T-helper 9 cell (primary cell): ENCODE measurements around the gene DHRS7B.
"Not testable (repeated sequence)": the region's sequence is repeated elsewhere in the genome, so short reads cannot be mapped to it uniquely, and the experiment has no call there.

Experiments used
- DNase-seq: peaks from one replicate; pipeline ENCODE4 v3.0.0-alpha.2; 2020

Gene DHRS7B

DNA sequence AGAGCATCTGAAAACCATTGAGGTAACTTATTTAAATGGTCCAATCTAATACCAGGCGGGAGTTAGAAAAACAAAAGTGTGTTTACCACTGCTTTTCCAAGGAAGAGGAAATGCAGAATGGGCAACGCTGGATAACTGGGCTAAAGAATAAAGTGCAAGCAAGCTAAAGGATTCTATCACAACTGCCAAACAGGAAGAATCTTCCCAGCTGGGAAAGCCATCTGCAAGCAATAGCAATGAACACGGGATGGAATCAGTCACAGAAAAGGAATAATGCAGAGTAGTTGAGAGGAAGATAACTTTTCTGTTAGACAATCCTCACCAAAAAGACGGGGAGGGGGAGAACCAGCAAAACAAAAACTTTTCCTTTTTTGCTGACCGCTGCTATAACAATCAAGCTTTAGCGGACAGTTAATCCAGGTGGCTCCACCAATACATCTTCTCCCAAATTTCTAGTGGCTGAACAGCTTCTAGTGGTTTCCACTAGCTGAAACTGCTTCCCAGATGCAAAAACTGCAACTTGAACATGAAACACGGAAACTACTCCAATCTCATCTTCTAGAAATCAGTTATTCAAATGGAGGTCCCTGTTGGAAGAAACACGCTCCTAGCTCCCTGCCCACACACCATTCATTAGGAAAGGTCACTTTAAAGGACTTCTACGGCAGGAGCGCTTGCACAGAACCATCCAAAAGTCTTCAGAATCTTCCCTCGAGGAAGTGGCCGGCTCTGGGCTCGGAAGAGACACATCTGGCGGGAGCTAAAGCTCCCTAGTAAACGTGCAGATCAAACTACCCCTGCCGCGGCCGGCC is 86.3 kb downstream of the DHRS7B start:
- no peak for DNase-seq

DNA sequence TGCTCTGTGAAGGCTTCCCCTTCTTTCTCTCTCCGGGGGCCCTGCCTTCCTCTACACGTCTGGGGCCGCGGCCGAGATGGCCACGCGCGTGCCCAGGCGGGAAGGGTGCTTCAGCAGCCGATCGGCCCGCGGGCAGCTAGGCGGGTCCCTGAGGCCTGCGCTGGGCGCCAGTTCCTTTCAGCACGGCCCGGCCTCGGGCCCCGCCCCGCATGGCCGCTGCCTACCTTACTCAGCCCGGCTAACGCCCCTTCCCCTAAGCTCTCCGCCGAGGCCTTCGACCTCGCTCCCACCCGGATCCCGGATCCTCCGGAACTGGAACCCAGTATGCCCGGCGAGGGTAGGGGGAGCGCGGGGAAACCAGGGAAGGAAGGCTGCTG is 86.9 kb downstream of the DHRS7B start:
- DNase-seq = no peak

DNA sequence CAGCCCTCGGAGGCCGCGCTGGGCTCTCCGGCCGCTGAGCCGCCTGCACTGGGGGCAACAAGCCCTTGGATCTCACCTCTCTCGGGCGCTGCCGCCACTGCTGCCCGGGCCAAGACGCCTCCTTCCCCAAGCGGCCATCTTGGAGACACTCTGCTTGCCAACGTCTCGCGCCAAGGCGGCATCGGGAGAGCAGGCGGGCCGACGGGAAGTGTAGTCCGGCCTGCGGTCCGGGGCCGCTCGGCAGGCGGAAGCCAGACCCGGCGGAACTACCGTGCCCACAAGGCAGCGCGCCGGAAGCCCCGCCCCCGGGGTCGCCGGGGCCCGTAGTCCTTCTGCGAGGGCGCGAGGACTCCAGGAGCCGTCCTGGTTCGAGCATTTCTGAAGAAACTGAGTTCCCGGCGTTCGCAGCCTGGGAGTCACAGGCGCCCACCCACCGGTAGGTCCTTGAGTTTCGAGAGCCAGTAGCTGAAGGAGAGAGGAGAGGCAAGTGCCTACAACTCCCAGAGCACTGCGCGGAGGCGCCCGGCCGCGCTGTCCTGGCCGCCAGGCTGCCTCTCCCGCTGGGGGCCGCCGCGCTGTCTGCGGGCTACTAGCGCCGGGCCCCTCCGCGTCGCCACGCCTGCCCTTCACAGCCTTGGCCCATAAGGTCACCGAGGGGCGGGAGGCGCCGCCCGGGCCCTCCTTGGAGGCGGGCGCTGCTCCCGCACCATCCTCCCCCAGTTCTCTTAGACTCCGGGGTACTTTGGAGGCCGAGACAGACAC is 87.4 kb downstream of the DHRS7B start, which contains the start of gene TMEM11:
Gene TMEM11 (minus strand): TSS at position 147 of the 762 bp plus-strand sequence. CDS start 9 bp downstream, at position 138.
- DNase-seq = peak; percentile 91

DNA sequence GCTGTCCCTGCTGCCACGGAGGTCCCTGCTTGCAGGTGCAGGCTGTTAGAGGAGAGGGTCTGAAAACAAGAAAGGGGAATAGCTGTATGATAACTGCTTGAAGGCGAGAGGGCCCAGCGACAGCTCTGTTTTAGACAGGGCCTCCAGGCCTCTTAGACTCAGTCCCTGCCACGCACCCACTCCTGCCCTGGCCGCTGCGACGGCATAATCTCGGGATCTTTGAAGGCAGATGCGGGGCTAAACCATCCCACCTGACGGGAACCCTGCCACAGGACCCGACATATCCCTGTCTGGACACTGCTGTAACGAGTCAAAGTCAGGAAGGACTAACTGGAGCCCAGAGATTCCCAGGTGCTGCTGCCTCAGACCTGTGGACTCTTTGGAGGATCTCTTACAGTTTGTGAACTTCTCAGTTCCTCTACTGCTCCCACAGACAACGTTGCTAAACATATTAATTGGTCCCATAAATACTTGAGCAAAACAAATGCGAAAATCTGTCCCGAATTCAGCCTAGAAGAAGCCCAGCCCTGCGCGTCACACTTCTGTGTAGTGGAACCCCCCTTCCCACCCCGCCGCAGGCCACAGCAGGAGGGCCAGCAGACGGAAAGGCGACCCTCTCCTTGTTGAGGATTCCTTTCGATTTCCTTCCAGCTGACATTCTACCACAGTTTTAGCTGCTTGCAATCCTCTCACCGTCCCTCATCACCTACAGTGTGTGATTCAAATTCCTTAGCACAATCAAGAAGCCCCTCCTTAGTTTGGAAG is 88.2 kb downstream of the DHRS7B start:
- no peak for DNase-seq

DNA sequence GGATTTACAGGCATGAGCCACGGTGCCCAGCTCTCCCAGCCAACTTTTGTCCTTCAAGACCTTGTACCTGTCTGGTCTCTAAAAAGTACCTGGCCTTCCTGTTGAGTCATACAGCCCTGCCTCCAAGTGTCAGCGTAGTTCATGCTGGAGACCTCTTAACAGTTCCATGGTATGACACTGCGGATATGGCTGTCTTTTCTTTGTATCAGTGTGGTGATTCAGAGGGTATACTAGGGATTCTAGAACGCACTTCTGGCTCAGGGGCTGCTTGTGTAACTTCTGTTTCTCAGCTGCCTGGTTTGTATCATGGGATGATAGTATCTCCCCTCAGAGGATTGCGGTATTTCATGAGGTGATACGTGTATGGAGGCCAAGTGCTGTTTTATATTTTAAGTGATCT is 89.2 kb downstream of the DHRS7B start:
- no peak for DNase-seq

DNA sequence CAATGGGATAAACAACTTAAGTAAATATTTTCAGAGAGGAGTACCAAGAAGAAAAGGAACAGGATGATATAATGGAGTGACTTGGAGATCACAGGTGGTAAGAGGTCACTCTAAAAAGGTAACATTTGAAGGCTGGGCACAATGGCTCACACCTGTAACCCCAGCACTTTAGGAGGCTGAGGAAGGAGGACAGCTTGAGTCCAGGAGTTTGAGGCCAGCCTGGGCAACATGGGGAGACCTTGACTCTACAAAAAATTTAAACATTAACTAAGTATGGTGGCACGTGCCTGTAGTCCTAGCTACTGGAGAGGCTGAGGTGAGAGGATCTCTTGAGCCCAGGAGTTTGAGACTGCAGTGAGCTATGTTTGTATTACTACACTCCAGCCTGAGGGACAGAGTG is 90.6 kb downstream of the DHRS7B start:
- DNase-seq = no peak

DNA sequence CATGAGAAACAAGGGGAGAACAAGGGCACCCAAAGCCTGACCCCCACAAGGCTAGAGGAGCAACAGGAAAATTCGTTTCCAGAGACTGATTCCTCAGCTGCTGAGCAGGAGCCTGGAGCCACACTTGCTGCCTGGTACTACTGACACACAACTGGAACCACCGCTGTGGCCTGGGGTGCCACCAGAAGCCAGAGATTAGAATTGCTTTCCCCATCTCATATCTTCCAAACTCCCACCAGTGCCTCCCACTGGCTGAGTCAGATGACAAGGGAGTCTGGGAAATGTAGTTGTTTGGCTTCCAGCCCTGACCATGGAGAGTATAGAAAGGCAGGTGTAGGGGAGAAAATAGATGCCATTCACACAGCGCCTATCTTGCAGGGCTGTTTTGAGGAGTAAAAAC is 91.3 kb downstream of the DHRS7B start:
- DNase-seq = no peak

DNA sequence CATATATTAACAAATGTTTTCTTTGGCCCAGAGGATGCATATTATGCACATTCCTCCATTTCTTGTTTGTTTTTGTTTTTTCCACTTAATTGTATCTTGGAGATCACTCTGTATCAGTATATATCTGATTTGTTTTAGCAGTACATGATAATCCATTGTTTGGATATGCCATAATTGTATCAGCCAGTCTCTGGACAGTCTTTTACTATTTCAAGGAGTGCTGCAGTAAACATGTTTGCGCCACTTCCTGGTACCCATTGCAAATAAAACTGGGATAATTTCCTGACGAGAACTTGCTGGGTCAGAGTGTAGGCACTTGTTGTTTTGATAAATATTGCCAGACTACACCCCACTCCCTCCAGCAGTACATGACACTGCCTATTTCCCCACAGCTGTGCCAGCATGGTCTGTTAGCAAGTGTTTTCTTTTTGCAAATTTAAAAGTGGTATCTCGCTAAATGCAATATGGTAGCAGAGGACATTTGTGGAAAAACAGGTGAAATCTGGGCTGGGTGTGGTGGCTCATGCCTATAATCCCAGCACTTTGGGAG is 92.1 kb downstream of the DHRS7B start:
- DNase-seq = no peak

DNA sequence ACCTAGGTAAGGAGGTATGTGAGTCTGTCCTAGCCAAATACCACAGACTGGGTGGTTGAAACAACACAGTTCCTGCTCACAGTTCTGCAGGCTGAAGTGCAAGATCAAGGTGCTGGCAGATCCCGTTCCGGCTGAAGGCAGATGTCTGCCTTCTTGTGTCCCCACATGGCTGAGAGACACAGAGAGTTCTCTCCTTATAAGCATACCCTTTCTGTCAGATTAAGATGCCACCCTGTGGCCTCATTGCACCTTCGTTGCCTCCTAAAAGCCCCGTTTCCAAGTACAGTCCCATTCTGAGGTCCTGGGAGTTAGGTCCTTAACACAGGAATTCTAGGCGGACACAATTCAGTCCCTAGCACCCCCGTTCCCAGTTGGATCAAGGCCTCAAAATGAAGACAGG is 96.3 kb downstream of the DHRS7B start:
- DNase-seq = no peak

DNA sequence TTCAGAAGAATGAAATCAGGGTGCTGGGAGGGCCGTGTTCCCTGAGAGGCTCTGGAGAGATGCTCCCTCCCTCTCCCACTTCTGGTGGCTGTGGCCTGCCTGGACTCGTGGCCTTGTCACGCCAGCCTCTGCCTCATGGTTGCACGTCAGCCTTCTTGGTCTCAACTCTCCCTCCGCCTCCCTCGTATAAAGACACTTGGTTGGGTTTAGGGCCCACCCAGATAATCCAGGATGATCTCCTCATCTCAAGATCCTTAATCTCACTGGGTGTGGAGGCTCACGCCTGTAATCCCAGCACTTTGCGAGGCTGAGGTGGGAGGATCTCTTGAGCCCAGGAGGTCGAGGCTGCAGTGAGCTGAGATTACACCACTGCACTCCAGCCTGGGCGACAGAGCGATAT is 100.5 kb downstream of the DHRS7B start:
- DNase-seq = not testable (repeated sequence)

DNA sequence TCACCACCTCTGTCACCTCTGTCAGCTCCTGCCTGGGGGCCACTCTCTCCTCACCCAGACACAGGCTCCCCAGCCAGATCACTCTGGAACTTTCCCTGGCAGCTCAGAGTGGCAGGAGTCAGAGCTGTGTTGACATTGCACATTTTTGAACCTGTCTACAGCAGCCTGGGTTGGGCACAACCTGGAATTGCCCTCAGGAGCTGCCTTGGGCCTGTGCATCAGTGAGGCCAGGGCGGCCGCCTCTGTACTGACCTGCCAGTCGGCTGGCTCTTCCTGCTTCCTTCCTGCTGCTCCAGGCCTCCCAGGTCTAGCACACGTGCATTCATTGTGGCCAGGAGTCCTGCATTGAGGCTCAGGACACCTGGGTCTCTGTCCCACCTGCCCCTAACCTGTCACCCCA is 101.3 kb downstream of the DHRS7B start:
- DNase-seq = no peak

DNA sequence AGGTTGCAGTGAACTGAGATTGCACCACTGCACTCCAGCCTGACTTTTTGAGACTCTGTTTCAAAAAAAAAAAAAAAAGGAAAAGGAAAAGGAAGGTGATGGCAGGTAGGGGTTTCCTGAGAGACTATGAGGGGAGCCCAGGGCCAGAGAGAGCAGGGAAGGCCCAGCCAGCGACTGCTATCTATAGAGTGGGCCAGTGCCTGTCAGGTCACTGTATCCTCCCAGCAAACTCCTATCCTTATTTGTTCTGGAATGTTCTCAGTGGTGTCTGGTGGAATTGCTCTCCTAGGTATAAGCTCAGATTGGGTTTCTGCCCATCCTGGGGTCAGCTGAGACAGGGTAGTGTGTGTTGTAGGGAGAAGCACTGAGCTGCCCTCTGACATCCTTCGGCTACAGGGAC is 102.1 kb downstream of the DHRS7B start:
- DNase-seq = no peak

DNA sequence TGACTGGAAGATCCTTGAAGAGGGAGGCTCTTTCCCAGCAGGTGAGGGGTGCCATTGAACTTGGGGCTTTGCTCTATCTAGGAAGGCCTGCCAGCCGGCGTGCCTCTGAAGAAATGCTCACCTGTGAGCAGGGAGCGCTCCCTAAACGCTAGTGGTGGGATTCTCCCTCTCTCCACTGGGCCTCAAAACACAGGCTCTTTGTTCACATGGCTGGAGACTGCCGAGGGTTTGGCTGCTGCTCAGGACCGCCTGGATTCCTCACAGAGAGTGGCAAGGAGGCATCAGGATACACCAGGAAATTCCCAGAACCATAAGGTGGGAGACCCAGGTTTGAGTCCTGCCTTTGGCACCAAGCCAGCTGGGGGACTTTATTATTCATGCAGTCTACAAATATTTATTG is 104.8 kb downstream of the DHRS7B start:
- no peak for DNase-seq

DNA sequence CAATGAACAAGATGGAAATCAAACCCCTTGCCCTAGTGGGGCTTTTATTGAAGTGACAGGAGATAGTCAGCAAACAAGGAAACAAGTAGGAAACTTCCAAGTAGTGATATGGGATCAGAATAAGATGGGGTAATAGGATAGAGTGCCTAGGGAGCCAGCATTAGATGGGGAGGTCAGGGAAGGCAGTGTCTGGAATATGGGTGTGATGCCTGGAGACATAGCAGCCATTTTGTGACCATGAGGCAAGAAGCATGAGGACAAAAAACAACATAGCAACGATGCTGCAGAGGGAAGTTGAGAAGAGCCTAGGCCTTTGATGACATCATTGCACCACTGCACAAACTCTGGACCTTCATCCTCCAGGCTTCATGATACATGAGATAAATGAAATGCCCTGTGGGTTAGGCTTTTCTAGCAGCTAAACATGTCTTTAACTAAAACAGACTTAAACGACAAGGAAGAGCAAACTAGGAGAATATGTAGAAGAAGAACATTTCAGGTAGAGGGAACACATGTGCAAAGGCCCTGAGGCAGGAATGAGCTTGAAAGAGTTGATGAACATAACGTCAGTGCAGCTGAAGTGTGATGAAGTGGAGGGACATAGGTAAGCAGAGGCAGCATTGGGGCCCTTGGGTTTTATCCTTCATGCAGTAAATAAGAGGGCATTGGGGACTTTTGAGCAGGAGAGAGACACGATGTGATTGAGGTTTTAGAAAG is 105.4 kb downstream of the DHRS7B start:
- DNase-seq = no peak

DNA sequence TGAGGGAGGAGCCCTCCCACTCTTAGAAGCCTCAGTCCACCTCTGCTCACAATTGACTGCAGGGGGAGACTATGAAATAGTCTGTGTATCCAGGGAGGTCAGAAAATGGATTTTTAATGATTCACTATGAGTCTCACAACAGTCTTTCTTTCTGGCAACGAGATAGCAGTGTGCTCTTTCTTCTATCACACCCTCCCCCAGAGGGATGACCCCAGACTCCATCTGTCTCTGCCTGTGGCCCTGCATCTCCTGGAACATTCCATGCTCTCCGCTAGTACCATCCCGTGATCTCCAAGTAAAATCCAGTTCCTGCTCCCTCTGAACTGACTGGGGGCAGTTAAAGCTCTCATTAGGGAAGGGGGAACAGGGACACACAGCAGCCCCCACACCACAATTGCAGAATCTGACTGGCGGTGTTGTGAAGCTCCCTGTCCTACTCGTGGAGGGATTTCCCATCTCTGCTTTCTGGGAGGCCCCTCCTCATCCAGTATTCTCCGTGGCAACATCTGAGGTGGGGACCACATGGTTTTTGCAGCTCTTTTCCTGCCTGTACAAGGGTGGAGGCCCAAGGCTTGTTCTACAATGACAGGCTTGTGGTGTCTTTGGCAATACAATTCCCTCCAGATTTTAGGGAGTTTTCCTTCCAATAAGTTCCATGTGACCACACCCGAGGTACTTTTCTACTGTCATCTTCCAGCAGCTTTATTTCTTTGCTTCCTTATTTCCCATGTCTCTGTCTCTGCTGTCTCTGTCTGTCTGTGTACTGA is 107.0 kb downstream of the DHRS7B start:
- DNase-seq = no peak

DNA sequence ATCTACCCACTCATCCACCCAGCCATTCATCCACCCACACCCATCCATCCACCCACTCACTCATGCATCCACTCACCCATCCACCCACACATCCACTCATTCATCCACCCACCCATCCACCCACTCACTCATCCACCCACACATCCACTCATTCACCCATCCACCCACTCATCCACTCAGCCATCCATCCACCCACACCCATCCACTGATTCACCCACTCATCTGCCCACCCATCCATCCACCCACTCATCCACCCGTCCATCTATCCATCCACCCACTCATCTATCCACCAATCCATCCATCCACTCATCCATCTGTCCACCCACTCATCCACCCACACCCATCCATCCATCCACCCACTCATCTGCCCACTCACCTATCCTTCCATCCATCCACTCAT is 109.2 kb downstream of the DHRS7B start:
- no peak for DNase-seq

DNA sequence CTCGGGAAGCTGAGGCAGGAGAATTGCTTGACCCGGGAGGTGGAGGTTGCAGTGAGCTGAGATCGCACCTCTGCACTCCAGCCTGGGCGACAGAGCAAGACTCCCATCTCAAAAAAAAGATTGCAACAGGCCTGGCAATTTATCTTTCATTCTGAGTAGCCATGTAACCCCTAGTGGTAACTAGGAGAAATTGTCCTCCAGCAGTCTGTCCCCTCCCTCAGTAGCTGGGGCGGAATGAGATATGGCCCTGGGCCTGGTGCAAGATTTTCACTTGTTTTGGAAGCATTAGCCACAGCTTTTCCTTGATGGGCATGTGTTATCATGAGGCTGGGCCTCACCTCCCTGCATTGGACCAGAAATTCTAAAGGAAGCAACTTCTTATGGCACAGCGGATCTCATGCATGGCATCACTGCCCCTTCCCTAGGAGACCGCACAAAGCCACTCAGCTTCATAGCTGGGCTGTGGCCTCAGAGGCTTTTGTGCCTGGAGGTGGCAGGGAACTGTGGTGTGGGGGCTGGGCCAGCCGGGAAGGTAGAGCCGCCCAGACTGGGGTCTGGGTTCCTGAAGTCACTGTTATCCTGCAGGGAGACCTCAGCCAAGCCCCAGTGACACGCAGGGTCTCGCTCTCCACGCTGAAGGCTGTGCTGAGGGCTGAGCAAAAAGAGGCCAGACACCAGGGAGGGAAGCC is 113.1 kb downstream of the DHRS7B start:
- DNase-seq = no peak

DNA sequence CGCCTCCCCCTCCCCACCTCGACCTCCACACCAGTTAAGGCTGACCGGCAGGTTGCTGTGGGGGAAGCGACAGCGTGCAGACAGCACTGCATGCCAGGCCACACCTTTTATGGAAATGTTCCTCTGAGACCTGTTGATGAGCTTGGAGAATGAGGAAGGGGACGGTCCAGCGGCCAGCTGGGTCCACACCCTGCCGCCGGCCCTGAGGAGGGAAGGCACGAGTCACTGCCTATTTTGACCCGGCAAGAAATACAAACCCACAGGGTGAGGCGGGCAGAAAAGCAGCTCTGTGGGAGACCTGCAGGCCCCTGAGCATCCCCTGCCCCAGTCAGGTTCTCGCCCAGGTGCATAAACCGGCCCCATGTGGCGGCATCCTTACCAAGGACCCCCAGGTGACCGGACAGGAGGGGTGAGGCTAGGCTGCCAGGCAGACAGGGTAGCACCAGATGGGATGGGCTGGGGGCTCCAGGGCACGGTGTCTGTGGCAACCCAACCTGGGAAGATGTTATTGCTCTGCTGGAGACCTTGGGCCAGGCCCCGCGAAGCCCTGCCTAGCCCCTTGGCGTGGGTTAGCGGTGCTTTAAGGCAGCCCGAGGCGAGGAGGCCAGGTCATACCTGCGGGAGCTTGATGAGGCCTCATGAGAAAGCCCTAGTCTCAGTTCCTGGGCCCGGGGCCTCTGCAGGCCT is 113.7 kb downstream of the DHRS7B start:
- DNase-seq = no peak
